Kidney epithelial cell (primary cell): ENCODE data around the gene SLC13A3. TPM values are rescaled to one million over a fixed set of nuclear protein-coding genes. Genes with fewer than 3 reads are reported as not detected.

Source experiments
- DNase-seq: peaks from one replicate; pipeline ENCODE4 v3.0.0-alpha.2; 2010; ENCODE audit warnings: low read depth
- H3K27me3 ChIP-seq: 2 replicates; pipeline ENCODE4 v1.6.0; 2011; ENCODE audit warnings: low read length; ENCODE audit not compliant: control insufficient read depth, insufficient read depth
- H3K36me3 ChIP-seq: 2 replicates; pipeline ENCODE4 v1.5.1; 2011; ENCODE audit warnings: low read length; ENCODE audit not compliant: control insufficient read depth, insufficient read depth
- H3K4me3 ChIP-seq: 2 replicates; pipeline ENCODE4 v1.5.1; 2011; ENCODE audit warnings: low read depth, mild to moderate bottlenecking, control low read depth, low read length
- total RNA-seq: library from RNA; depleted of rRNA; stranded (reverse); fragments of >200 nt; gene quantifications from 2 replicates; pipeline ENCODE4 v1.2.3, GENCODE V29; 2015
- TF ChIP-seq, protein P1 (sequence below): IDR thresholded peaks from 2 replicates; pipeline ENCODE4 v1.5.1; 2011; ENCODE audit warnings: mild to moderate bottlenecking, moderate library complexity, low read length, control low read depth, inconsistent platforms; ENCODE audit not compliant: insufficient read depth, poor library complexity, severe bottlenecking

Gene SLC13A3
- total RNA-seq, 1 donor from 2014 or later, result 3.4 TPM

DNA sequence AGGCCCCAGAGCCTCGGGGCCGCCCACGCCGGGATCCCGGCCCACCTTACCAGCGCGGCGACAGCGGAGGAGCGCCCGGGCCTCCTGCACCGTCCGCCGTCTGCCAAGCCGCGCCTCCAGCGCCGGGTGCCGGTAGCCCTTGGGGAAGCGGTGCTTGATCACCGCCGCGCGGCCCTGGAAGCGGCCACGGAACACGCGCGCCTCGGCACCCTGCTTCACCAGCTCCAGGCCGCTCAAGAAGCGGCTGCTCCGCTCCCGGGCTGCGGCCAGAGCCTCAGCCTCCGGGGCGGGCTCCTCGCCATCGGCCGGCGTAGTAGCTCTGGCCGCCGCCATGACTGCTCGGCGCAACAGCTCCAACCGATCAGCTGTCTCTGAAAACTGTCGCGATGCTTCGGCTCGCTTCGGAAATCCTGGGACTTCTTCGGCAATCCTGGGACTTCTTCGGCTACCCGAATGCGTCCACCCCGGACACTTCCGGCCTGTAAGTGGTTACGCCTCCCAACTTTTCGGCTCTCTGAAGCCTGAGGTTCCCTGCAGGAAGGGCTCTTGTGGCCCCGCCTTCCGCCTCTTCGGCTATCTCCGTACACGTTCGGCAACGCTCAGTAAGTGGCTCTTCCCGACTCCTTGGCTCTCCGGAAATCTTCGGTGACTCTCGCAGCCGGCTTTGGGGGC lies 38.0 kb upstream of the SLC13A3 start, which contains the start of gene TP53RK:
Gene TP53RK, minus strand, starts transcription at position 363 of the 672 bp plus-strand sequence. Its CDS starts 30 bp downstream, at position 333.
- Histone ChIP-seq H3K4me3 (peak within 1 kb of the TSS; percentile 92), H3K36me3 (no peaks in the 10 kb centered on the region), H3K27me3 (no peaks in the 10 kb centered on the region)
- peak; percentile 100 for DNase-seq
- TF ChIP-seq, protein P1, sequence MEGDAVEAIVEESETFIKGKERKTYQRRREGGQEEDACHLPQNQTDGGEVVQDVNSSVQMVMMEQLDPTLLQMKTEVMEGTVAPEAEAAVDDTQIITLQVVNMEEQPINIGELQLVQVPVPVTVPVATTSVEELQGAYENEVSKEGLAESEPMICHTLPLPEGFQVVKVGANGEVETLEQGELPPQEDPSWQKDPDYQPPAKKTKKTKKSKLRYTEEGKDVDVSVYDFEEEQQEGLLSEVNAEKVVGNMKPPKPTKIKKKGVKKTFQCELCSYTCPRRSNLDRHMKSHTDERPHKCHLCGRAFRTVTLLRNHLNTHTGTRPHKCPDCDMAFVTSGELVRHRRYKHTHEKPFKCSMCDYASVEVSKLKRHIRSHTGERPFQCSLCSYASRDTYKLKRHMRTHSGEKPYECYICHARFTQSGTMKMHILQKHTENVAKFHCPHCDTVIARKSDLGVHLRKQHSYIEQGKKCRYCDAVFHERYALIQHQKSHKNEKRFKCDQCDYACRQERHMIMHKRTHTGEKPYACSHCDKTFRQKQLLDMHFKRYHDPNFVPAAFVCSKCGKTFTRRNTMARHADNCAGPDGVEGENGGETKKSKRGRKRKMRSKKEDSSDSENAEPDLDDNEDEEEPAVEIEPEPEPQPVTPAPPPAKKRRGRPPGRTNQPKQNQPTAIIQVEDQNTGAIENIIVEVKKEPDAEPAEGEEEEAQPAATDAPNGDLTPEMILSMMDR, result peak; percentile 9

DNA sequence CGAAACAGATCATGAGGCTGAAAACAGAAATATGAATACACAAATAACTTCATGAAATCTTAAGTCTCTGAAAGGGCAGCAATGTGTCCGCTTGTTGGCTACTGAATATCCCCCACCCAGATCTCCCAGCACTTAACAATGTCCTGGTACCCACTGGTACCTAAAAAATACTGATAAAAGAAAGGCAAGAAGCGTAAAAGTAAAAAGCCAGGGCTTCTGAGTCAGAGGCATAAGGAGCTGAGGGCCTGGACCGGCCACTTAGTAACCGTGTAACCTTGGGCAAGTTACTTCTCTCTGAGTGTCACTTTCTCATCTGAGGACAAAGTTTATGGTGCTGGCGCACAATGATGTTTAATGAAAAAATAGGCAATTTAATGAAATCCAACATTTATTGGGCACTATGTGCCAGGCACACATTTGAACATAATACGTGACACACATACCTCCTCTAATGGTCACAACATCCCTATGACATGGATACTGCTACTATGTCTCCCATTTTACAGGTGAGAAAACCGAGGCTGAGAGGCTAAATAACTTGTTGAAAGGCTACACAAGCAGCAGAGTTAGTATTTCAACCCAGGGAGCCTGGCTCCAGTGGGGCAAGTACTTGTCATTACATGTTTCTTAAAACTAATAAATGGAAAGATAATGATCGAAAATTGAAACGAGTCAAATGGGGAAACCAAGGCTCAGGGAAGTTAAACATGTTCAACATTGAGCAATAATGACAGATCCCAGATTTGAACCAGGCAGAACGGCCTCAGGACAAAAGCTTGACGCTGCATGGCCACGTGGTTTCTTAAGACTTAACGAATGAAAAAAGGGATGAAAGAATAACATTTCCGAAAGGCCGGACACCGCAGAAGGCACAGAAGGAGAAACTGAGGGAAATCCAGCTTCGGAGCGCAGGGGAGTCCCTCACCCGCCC lies 37.2 kb upstream of the SLC13A3 start:
- DNase-seq, result no peak
- TF ChIP-seq, protein P1, result no peak
- Histone ChIP-seq H3K4me3 (peak overlapping the region; percentile 92), H3K27me3 (no peaks in the 10 kb centered on the region), H3K36me3 (no peaks in the 10 kb centered on the region)

DNA sequence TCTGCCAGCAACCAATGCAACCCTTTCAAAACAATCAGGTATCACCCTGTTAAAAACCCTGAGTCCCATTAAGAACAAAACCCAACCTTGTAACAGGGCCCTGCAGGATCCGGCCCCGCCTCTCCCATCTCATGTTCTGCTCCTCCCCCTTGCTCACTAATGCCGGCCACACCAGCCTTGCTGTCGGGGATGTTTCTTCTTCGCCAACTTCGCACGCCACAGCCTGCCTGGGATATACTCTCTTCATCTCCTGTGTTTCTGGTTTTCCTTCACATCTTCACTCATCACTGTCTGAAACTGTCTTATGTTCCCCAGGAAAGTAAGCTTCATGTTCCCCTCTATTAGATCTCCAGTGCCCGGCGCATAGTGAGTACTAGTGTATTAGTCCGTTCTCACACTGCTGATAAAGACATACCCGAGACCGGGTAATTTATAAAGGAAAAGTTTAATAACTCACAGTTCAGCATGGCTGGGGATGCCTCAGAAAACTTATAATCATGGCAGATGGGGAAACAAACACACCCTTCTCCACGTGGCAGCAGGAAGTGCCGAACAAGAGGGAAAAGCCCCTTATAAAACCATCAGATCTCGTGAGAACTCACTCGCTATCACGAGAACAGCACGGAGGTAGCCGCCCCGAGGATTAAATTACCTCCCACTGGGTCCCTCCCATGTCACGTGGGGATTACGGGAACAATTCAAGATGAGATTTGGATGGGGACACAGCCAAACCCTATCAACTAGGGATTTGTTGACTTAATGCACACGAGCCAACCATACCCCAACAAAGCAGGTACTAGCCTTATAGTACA lies 32.9 kb upstream of the SLC13A3 start:
- Histone ChIP-seq H3K36me3 (no peaks in the 10 kb centered on the region), H3K4me3 (peak overlapping the region; percentile 46), H3K27me3 (no peaks in the 10 kb centered on the region)
- DNase-seq, result peak; percentile 25
- TF ChIP-seq, protein P1, result no peak

DNA sequence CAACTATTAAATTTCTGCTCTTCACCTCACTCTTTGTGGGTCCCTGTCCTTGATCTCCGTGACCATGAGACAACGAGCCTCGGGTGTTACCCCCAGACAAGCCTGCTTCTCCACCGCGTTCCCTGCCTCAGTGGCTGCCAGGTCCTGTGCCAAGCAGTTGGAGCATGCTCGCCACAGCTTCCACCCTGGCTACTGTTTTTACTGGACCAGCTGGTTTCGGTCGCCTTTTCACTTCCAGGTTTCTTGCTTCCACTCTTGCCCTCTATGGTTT lies 32.3 kb upstream of the SLC13A3 start:
- Histone ChIP-seq H3K27me3 (no peaks in the 10 kb centered on the region), H3K4me3 (peak overlapping the region; percentile 46), H3K36me3 (no peaks in the 10 kb centered on the region)
- no peak for DNase-seq
- TF ChIP-seq, protein P1, result no peak

DNA sequence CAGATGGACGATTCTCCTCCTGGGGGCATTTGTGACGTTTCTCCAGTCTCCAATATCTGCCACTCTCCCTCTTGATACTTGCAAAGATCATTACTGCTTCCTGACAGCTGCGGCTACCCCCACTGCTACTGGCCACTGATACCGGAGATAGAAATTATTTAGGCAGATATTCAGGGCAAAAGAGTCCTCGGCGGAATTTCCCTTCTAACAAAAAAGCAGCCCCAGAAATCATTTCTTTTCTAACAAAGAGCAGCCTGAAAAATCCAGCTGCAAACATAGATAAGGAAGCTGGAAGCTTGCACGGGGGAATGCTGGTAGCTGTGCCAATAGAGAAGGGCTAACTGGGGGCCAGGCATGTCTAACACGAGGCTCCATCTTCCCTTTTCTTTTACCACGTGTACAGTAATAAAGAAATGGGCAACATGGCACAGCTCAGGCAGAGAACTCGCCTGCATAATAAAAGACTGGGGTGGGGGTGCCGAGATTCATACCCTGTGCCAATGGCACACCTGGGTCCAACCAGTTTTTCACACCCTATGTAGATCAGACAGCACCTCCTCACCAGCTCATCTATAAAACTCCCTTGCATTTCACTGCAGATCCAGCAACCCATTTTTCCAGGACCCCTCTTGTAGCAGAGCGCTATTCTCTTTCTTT lies 31.9 kb upstream of the SLC13A3 start:
- TF ChIP-seq, protein P1, result no peak
- Histone ChIP-seq H3K27me3 (no peaks in the 10 kb centered on the region), H3K4me3 (no peak overlapping the region), H3K36me3 (no peaks in the 10 kb centered on the region)
- no peak for DNase-seq
